GM12864 (cell line): Measurements from ENCODE around the gene MAP1S.
A peak's percentile ranks its signal among the peaks of the same experiment; 100 is the strongest.
"Not testable (repeated sequence)": the region's sequence is repeated elsewhere in the genome, so short reads cannot be mapped to it uniquely, and the experiment has no call there.

Experiments
- DNase-seq: peaks from one replicate; pipeline ENCODE4 v3.0.0-alpha.2; 2011; ENCODE audit warnings: low read depth
- H3K4me3 ChIP-seq: 2 replicates; pipeline ENCODE4 v1.5.1; 2011; ENCODE audit warnings: mild to moderate bottlenecking, low read depth, low read length, control low read depth
- CTCF ChIP-seq: IDR thresholded peaks from 2 replicates; pipeline ENCODE4 v1.5.1; 2011; ENCODE audit warnings: low read depth, mild to moderate bottlenecking, moderate library complexity, low read length, control low read depth, inconsistent platforms; ENCODE audit errors: missing control alignments

MAP1S gene

GRCh38 chr19:17775991-17776803 lies 56.9 kb downstream of the MAP1S start:
- TF ChIP-seq CTCF, result no peak
- peak; percentile 74 for DNase-seq
- H3K4me3 ChIP-seq, result no peak overlapping the region

DNA sequence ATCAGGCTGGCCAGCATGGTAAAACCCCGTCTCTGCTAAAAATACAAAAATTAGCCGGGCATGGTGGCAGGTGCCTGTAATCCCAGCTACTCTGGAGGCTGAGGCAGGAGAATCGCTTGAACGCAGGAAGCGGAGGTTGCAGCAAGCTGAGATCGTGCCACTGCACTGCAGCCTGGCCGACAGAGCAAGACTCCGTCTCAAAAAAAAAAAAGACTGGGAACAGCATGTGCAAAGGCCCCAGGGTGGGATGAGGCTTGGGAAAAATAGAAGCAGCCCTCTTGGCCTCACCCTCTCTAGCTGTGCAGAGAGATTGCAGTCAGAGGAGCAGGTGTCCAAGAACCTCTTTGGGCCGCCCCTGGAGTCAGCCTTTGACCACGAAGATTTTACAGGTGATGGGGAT lies 58.6 kb downstream of the MAP1S start:
- DNase-seq, H3K4me3 ChIP-seq: not testable (repeated sequence)

- DNase-seq, result no peak
- no peak for TF ChIP-seq CTCF
- no peak overlapping the region for H3K4me3 ChIP-seq
These were observed 59.1 kb downstream of the MAP1S start for GRCh38 chr19:17778251-17778967.

GRCh38 chr19:17778968-17779929 lies 60.0 kb downstream of the MAP1S start:
- no peak for DNase-seq
- no peak overlapping the region for H3K4me3 ChIP-seq
- no peak for TF ChIP-seq CTCF

GRCh38 chr19:17780781-17781180 lies 61.5 kb downstream of the MAP1S start:
- no peak for TF ChIP-seq CTCF
- no peak for DNase-seq
- no peak overlapping the region for H3K4me3 ChIP-seq

DNA sequence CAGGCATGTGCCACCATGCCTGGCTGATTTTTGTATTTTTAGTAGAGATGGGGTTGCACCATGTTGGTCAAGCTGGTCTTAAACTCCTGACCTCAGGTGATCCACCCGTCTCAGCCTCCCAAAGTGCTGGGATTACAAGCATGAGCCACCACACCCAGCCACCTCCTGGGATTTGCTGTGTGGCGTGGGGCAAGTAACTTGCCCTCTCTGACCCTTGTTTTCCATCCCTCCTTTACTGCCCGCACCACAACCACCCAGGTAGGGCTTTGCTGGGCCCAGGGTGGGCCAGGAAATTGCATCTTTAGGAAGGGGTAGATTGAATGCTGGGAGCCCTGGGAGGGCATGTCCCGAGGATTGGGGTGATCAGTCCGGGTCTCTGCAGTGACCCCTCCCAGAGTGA lies 64.4 kb downstream of the MAP1S start:
- not testable (repeated sequence) for DNase-seq, H3K4me3 ChIP-seq
